Mesothelial cell of epicardium (in vitro differentiated cells): ENCODE data around the gene GSPT1. TPM values are rescaled to one million over a fixed set of nuclear protein-coding genes. Genes with fewer than 3 reads are reported as not detected.
"Not testable (repeated sequence)": the region's sequence is repeated elsewhere in the genome, so short reads cannot be mapped to it uniquely, and the experiment has no call there.

ENCODE experiments used
- DNase-seq, 2 experiments: peaks; one replicate each; pipeline ENCODE4 v3.0.0; 2021; ENCODE audit warnings: low spot score in 2 of 2; ENCODE audit not compliant: unreplicated experiment in 2 of 2
- H3K27ac Mint-ChIP-seq: 2 replicates; pipeline ENCODE4 v1.8.0; 2021; ENCODE audit warnings: mixed read lengths
- H3K27me3 Mint-ChIP-seq: 2 replicates; pipeline ENCODE4 v1.8.0; 2021; ENCODE audit warnings: low read depth, mixed read lengths
- H3K36me3 Mint-ChIP-seq: 2 replicates; pipeline ENCODE4 v1.8.0; 2021; ENCODE audit warnings: mixed read lengths
- H3K4me1 Mint-ChIP-seq: 2 replicates; pipeline ENCODE4 v1.8.0; 2021; ENCODE audit warnings: mixed read lengths
- H3K4me3 Mint-ChIP-seq: 2 replicates; pipeline ENCODE4 v1.8.0; 2021; ENCODE audit warnings: mild to moderate bottlenecking, moderate library complexity, mixed read lengths
- H3K9me3 Mint-ChIP-seq: 2 replicates; pipeline ENCODE4 v1.8.0; 2021; ENCODE audit warnings: mixed read lengths
- CTCF ChIP-seq: fragments of 200-600 bp; sonication (generic); IDR thresholded peaks from one replicate; pipeline ENCODE4 v1.5.0; 2021; ENCODE audit warnings: antibody characterized with exemption; ENCODE audit not compliant: unreplicated experiment
- total RNA-seq: library from RNA; stranded (reverse); gene quantifications from 3 replicates; pipeline ENCODE4 v1.2.1, GENCODE V29; 2021

The GSPT1 gene
- 84.1 to 94.1 TPM (median 84.6 TPM) in 3 replicates for total RNA-seq

GRCh38 chr16:11915644-11916523 lies at the start of gene GSPT1:
TSS of gene GSPT1 (minus strand) at chr16:11915956. CDS start at chr16:11915720, 236 bp downstream.
- peak; percentile 40 for TF ChIP-seq CTCF
- H3K4me3 Mint-ChIP-seq = peak within 1 kb of the TSS; percentile 96
- H3K36me3 Mint-ChIP-seq = no peaks in the 10 kb centered on the region
- no peaks in the 10 kb centered on the region for H3K9me3 Mint-ChIP-seq
- DNase-seq = peak; percentile 97 to 99
- peak within 1 kb of the TSS; percentile 97 for H3K27ac Mint-ChIP-seq
- H3K27me3 Mint-ChIP-seq = peaks cover under 1% of the 10 kb centered on the region
- H3K4me1 Mint-ChIP-seq = peaks cover 28% of the 10 kb centered on the region

DNA sequence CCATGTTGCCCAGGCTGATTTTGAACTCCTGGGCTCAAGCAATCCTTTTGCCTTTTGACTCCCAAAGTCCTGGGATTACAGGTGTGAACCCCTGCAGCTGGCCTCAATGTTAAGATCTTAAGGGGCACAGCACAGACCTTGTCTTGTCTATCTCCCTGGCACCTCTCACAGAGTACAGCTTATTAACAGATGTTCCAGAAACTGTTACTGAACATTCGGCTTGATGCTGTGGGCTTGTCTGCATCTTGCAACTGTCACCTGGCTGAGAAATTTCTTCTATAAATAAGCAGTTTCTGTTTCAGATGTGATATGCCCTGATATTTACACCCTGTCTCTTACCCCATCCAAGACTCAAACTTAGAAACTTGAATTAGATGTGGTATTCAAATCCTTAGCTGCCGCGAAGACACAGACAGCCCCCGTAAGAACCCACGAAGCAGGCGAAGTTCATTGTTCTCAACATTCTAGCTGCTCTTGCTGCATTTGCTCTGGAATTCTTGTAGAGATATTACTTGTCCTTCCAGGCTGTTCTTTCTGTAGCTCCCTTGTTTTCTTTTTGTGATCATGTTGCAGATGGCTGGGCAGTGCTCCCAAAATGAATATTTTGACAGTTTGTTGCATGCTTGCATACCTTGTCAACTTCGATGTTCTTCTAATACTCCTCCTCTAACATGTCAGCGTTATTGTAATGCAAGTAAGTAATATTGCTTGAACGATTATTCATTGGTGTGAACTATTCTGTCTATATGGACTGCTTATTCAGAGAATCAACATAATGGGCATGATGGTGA lies 49.2 kb upstream of the GSPT1 start, which contains the start of gene TNFRSF17:
TSS of gene TNFRSF17 (plus strand) at position 450 of the 791 bp plus-strand sequence. CDS start at position 565, 115 bp downstream.
- no peak within 1 kb of the TSS for H3K4me3 Mint-ChIP-seq
- no peaks in the 10 kb centered on the region for H3K9me3 Mint-ChIP-seq
- no peaks in the 10 kb centered on the region for H3K27me3 Mint-ChIP-seq
- no peak for TF ChIP-seq CTCF
- H3K4me1 Mint-ChIP-seq = no peaks in the 10 kb centered on the region
- H3K36me3 Mint-ChIP-seq = peaks cover 1% of the 10 kb centered on the region
- DNase-seq = no peak
- H3K27ac Mint-ChIP-seq = no peak within 1 kb of the TSS

DNA sequence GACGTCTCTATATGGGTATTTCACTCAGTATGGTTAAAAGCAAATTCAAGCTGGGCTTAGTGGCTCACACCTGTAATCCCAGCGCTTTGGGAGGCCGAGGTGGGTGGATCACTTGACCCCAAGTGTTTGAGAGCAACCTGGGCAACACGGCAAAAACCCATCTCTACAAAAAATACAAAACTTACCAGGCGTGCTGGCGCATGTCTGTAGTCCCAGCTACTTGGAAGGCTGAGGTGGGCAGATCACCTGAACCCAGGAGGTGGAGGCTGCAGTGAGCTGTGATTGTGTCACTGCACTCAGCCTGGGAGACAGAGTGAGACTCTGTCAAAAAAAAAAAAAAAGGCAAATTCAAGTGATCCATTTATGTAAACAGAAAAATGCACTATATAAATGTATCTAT lies 48.0 kb upstream of the GSPT1 start:
- Mint-ChIP-seq H3K4me3 (no peak overlapping the region), H3K27ac (no peak overlapping the region), H3K36me3 (peaks cover 1% of the 10 kb centered on the region), H3K4me1 (no peaks in the 10 kb centered on the region), H3K9me3 (no peaks in the 10 kb centered on the region), H3K27me3 (no peaks in the 10 kb centered on the region)
- DNase-seq = no peak
- no peak for TF ChIP-seq CTCF

GRCh38 chr16:11962978-11963377 lies 47.2 kb upstream of the GSPT1 start:
- not testable (repeated sequence) for H3K9me3 Mint-ChIP-seq, DNase-seq, H3K27me3 Mint-ChIP-seq, H3K4me1 Mint-ChIP-seq, H3K4me3 Mint-ChIP-seq, H3K27ac Mint-ChIP-seq, H3K36me3 Mint-ChIP-seq

GRCh38 chr16:11962457-11962856 lies 46.7 kb upstream of the GSPT1 start:
- H3K9me3 Mint-ChIP-seq, H3K4me3 Mint-ChIP-seq, H3K27me3 Mint-ChIP-seq, H3K27ac Mint-ChIP-seq, DNase-seq, H3K4me1 Mint-ChIP-seq, H3K36me3 Mint-ChIP-seq: not testable (repeated sequence)

GRCh38 chr16:11957591-11958395 lies 42.0 kb upstream of the GSPT1 start:
- no peaks in the 10 kb centered on the region for H3K9me3 Mint-ChIP-seq
- no peak for DNase-seq
- peaks cover 4% of the 10 kb centered on the region for H3K4me1 Mint-ChIP-seq
- peaks cover 1% of the 10 kb centered on the region for H3K36me3 Mint-ChIP-seq
- no peak overlapping the region for H3K4me3 Mint-ChIP-seq
- TF ChIP-seq CTCF = no peak
- no peak overlapping the region for H3K27ac Mint-ChIP-seq
- no peaks in the 10 kb centered on the region for H3K27me3 Mint-ChIP-seq
